Activated naive CD4-positive, alpha-beta T cell treated with anti-CD3 and anti-CD28 coated beads, Interleukin-2, amount 50 U/mL, for 16 hours (primary cell): Measurements from ENCODE around the gene NBPF1.
"Not testable (repeated sequence)": the region's sequence is repeated elsewhere in the genome, so short reads cannot be mapped to it uniquely, and the experiment has no call there.

Source experiments
- DNase-seq: peaks from one replicate; pipeline ENCODE4 v3.0.0-alpha.2; 2020

The NBPF1 gene

DNA sequence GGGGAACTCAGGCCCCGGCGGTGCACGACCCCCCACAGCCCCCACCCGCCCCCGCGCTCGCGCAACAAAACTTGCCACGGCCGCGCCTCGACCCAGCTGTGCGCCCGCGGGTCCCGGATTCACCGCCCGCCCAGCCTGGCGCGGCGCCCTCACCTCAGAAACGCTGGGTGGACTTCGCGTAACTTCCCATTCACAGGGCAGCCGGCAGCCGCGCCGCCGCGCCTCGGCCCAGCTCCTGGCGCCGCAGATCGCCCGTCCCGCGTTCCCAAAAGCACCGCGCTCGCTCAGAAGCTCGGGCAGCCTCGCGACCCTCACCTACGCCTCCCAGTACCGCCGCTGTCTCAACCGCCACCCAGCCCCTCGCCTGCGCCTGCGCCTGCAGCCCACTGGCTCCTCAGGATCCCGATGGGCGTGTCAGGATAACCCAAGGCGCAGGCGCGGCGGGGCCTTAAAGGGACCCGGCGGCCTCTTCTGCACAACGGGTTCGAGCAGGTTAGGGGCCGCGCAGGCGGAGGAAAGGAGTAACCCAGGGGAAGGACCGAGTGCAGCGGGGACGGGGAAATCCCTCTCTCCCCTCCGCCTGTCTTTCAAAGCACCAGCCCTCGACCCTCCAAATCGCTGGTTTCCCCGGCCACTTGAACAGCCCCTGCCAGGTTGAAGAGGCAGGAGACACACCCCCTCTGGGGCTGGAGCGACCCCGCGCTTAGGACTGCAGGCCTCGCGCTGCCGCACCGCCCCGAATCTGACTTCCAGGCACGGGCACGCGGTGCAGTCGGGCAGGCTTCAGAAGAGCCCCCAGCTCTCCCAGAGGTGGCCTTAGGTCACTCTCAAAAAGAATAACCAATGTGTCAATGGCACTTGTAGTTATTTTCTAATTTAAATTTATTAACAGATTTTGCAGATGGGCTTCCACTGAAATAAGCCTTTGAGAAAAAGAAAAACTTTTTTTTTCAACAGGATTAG lies at the start of gene NBPF1:
Gene NBPF1 (minus strand): TSS at position 380 of the 963 bp plus-strand sequence.
- DNase-seq: peak; percentile 96

DNA sequence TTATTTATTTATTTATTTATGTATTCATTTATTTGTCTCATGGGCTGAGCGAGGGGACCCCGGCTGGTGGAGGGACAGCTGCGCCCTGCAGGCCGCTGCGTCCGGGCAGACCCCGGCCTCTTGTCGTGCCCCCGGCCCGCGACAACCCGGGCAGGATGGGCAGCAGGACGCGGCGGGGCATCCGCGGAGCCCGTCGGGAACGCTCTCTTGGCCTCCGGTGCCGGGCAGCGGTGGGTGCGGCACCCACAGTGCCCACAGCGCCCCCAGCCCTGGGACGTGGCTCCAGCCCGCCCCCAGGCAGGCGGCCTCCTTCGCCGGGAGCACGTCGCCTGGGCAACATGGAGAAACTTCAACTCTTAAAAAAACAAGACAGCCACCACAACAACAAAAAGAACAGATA lies 44.9 kb upstream of the NBPF1 start:
- DNase-seq: not testable (repeated sequence)

DNA sequence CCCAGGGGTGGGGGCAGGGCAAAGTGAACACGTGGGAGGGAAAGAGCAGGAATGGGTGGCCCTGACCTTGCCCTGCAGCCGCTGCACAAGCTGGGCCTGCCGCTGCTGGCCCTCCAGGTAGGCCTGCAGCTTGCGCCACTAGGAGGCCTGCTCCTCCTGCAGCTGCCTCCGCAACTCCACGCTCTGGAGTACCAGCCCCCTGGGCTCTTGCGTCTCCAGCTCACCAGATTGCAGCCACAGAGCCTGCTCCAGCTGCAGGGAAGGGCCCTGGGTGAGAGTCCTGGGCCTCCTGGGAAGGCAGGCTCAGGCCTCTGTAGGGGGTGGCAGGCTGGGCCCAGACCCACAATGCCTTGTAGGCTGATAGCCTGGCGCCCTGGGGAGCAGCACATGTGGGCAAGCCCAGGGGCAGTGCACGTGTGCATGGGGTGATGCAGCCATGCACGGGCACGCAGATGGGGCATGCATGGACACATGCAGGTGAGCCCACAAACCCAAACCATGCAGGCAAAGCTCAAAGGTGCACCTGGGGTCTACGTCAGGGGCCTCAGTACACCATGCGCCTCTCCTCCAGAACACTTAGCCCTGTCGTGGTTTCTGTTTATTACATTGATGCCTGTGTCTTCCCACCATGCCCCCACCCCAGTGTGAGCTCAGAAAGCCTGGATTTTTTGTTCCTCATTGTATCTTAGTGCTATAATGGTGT lies 43.8 kb upstream of the NBPF1 start:
- DNase-seq: not testable (repeated sequence)

DNA sequence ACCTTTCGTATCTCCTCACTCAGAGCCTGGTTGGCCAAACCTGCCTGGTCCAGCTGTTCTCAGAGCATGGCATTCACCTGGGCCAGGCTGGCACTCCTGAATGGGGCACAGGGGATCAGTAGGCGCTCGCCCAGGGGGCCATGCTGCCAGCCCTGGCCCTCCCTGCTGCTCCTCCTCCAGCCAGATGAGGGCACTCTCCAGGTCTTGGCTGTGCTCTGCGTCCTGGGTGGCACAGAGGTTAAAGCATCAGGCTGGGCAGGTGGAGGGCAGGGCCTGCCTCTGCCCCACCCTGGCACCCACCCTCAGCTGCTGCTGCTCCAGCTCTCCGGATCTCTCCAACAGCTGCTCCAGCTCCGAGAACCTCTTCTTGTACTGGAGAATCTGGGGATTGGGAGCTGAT lies 43.2 kb upstream of the NBPF1 start:
- DNase-seq: not testable (repeated sequence)

DNA sequence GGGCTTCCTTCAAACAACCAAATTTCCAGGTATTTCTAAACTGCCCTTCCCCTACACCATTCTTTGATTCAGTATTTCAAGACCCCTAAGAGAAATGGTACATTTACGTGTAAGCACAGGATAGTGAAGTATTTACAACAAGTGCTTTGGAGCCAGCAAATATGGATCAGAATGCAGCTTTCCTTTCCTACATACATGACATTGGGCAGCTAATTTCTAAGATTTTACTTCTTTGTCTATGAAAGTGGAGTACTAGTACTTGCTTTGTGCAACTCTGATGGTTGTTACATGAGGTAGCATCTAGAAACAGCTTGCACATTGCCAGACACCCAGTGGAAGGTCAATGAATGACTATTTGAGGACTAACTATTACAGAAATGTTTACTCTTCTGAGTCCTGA lies 38.2 kb upstream of the NBPF1 start:
- not testable (repeated sequence) for DNase-seq

DNA sequence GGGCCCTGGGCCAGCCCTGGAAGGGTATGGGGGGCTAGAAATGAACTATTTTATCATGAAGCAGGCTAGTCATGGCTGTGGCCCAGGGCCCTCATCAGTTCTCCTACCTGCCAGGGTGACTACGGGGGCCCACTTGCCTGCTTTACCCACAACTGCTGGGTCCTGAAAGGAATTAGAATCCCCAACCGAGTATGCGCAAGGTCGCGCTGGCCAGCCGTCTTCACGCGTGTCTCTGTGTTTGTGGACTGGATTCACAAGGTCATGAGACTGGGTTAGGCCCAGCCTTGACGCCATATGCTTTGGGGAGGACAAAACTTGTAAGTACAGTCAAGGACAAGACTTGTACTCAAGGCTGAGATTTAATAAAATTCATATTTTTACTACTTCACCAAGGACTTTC lies 36.6 kb upstream of the NBPF1 start:
- peak; percentile 10 for DNase-seq

DNA sequence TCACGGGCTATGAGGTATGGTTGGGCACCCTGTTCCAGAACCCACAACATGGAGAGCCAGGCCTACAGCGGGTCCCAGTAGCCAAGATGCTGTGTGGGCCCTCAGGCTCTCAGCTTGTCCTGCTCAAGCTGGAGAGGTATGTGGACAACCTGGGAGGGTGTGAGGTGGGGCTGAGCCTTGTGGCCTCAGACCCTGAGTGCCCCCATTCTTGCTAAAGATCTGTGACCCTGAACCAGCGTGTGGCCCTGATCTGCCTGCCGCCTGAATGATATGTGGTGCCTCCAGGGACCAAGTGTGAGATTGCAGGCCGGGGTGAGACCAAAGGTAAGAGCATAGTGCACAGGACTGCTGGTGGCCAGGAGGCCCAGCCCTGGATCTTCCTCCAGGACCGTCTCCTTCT lies 36.0 kb upstream of the NBPF1 start:
- DNase-seq: peak; percentile 3

DNA sequence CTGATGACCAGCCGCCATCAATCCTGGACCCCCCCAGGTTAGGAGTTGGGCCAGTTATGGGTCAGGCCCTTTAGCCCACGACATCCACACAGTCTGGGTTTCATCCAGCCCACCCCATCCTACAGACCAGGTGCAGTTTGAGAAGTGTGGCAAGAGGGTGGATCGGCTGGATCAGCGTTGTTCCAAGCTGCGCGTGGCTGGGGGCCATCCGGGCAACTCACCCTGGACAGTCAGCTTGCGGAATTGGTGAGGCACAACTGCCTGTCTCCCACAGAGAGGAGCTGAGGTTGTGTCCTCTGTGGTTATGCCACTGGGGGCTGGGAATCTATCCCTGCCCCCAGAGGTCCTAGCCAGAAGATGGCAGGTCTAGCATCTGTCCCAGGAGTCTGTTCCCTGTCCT lies 35.4 kb upstream of the NBPF1 start:
- DNase-seq: not testable (repeated sequence)

DNA sequence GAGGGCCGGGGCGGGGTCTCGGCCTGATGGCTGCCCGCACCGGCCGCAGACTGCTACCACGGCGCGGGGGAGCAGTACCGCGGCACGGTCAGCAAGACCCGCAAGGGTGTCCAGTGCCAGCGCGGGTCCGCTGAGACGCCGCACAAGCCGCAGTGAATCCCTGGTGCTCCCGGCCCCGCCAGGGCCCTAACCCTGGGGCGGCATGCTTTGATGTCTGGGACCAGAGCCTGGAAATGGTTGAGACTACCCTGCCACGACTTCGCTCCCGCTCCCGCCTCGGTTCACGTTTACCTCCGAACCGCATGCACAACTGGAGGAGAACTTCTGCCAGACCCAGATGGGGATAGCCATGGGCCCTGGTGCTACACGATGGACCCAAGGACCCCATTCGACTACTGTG lies 34.9 kb upstream of the NBPF1 start:
- DNase-seq: not testable (repeated sequence)

DNA sequence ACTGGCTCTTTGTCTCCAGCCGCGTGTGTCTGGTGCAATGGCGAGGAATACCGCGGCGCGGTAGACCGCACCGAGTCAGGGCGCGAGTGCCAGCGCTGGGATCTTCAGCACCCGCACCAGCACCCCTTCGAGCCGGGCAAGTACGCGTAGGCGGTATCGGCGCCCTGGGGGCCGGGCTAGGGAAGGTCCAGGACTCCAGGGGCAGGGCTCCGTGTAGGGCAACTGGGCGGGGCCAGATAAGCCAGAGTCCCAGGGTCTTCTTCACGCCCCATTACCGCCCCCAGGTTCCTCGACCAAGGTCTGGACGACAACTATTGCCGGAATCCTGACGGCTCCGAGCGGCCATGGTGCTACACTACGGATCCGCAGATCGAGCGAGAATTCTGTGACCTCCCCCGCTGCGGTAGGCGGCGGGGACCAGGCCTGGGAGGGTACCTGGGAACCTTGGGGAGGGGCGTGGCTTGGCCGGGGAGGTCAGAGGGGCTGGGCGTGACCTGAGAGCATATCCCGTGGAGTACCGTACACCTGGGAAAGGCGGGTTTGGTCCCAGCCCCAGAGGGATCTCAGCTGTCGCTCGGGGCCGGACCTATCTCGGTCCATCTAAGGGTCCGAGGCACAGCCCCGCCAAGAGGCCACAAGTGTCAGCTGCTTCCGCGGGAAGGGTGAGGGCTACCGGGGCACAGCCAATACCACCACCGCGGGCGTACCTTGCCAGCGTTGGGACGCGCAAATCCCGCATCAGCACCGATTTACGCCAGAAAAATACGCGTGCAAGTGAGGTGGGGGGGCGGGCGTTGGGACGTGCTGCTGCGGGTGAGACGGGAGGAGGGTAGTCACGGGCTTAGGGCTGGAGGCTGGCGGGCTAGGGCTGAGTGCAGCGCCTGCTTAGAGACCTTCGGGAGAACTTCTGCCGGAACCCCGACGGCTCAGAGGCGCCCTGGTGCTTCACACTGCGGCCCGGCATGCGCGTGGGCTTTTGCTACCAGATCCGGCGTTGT lies 34.1 kb upstream of the NBPF1 start:
- DNase-seq: peak; percentile 52

DNA sequence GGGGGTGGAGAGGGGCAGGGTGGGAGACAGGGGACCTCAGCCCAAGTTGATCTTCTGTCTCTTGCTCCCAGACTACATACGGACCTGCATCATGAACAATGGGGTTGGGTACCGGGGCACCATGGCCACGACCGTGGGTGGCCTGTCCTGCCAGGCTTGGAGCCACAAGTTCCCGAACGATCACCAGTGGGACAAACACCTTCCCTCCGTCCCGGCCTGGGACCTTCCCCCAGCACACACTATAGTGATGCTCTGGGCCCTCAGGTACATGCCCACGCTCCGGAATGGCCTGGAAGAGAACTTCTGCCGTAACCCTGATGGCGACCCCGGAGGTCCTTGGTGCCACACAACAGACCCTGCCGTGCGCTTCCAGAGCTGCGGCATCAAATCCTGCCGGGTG lies 33.4 kb upstream of the NBPF1 start:
- DNase-seq: not testable (repeated sequence)

DNA sequence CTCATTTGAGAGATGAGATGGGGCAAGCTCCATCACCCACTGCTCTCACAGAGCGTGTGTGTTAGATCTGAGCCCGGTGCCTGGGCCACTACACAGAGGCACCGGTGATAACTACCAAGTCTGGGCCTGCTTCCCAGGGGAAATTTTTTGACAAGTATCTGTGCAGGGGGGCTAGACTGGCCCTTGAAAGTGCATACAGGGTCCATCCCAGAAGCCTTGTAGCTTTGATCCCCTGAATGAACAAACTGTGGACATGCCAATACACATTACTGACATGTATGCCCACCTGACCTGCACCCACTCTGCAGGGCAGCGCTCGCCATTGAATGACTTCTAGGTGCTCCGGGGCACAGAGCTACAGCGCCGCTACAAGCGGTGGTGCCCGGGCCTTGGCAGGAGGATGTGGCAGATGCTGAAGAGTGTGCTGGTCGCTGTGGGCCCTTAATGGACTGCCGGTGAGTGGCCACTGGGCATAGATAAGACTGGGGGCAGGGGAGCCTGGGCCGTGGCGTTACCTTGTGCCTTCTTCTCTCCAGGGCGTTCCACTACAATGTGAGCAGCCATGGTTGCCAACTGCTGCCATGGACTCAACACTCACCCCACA lies 32.8 kb upstream of the NBPF1 start:
- DNase-seq: peak; percentile 6

DNA sequence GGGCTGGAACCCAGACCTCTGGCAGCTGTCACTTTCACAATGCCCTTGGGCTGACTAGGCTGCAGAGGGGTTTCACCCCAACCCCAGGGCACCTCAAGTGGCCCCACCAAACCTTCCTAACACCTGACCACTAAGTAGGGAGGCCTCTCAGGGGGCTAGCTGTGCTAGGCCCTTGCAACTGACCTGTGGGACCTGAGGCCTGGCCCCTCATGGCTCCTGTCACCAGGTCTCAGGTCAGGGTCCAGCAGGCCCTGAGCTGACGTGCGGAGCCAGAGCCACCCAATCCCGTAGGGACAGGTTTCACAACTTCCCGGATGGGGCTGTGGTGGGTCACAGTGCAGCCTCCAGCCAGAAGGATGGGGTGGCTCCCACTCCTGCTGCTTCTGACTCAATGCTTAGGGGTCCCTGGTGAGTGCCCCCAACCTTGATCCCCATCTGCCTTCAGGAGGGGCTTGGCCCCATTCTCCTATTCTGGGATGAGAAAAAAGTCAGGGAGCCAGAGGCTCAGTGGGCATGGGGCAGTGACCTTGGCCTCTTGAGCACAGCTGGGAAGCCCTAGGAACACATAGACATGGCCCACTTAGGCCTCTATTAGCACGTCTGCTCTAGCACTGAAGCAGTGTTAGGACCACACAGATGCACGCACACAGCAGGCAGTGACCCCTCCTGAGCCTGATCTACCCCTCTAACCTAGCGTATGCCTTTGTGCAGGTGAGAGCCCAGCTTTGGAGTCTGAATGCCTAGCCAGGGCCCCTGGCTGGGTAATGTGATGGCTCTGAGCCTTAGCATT lies 32.1 kb upstream of the NBPF1 start:
- DNase-seq: peak; percentile 11

DNA sequence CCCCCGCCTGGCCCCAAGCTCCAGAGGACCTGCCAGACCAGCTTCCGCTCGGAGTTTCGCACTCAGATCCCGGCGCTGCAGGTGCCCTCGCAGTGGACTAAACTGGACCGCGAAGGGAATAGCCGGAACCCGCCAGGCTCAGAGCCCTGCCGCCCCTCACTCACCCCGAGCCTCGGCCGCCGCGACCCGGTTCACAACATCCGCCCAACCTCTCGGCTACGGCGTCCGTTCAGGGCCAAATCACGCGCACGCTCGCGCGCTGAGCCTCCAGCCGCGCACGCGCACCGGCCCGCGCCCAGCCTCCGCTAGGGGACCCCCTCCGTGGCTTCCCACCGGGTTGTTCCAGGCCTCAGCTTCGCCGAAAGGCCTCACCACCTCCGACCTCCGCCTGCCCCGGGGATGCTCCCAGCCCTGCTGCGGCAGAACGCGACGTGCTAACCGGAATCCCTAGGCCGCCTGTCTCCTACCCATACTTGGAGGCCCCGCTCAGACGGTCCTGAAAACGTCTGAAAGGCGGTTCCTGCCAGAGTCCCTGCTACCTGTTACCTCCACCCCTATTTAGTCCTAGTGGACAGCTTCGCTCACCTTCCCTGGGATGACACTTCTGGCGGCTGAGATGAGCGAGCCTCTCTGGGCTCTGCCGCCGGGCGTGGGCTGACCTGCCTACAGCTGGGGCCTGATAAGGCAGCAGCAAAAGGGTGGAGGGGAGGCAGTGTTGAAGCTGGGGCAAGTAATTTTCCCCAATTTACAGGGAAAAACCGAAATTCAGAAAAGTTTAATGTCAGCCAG lies 31.3 kb upstream of the NBPF1 start:
- peak; percentile 98 for DNase-seq

DNA sequence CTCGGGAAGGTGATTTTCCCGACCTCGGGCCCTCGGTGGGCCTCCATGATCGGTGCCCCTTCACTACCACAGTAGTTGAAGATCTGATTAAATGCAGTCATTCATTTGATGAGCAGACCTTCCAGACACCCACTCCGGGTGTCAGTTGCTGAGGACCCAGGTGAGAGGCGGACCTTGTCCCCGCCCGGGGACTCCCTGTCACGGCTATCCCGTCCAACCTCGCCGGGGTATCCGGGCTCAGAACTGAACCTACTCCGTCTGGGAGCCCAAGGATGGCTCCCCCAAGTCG lies 30.8 kb upstream of the NBPF1 start:
- no peak for DNase-seq

DNA sequence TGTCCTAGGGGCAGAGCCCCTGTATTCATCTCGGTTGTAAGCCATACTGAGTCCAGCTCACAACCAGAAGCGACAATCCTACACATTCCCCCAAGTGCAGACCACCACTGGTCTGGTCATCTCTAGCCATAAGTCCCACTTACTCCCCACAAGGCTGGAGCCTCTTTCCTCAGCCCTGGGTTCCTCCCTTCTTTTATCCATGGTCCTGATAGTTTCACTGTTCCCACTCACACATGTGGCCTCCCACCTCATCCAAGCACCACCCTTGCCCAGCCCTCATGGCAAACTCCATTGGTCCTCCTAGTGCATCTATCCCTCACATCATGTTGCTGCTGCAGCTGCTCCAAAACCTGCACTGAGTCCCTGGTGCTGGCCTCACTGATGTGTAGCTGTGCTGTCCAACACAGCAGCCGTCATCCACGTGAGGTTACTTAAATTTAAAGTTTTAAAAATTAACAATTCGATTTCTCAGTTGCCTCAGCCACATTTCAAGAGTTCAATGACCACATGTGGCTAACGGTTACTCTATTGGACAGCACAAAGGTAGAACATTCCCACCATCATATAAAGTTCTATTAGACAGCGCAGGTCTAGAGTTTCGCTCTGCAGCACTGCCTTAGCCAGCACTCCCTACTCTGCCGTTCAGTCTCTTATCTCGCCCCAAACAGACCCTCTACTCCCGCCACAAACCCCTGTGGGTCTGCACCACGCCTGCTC lies 30.3 kb upstream of the NBPF1 start:
- DNase-seq: peak; percentile 12

DNA sequence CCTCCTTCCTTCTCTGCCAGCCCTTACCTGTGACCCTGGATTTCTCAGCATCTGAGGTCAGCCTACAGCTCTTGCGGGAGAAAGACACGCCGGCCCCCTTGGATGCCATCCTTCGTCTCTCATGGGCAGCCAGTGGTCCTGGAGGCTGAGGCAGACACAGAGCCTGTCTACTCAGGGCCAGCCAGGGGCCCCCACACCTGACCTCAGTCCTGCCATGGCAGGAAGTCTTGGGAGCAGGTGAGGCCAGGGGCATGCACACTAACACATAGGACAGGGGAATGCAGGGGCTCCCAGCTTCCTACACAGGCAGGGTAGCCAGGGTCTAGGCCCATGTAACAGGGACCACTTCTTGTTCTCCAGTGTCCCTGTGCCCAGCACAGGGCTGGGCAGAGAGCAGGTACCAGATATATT lies 29.6 kb upstream of the NBPF1 start:
- DNase-seq: peak; percentile 18

DNA sequence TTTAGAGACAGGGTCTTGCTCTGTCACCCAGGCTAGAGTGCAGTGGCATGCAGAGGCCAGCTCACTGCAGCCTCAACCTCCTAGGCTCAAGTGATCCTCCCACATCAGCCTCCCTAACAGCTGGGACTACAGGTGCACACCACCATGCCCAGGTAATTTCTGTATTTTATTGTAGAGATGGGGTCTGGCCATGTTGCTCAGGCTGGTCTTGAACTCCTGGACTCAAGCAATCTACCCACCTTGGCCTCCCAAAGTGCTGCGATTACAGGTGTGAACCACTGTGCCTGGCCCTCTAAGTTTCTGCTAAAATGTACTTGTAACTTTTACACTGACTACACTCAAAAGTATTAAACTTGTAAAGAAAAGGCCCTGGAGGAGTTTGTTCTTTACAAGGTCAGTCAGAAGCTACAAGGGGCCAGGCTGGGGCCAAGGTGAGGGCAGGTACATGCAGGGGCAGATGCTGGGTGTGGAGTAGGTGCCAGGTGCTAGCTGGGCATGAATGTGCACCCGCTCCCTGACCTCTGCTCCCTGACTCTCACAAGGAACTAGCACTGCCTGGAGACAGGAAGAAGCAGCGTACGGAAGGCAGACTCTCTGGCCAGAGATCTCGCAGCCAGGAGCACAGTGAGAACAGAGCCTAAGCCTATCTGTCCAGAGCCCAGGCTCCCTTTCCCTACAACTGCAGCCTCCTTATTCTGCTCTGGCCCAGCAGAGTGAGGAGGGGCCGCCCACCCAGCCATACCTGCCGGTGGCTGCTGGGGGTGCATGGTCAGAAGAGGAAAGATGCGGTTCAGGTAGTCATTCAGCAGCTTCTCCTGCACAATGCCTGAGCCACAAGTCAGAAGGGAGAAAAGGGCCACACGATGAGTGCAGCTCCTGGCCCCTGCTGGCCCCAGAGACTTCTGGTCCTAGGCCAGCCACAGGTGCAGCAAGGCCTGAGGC lies 28.9 kb upstream of the NBPF1 start:
- DNase-seq: peak; percentile 9
